Left renal cortex interstitium (tissue), 4 donors: Measurements from ENCODE around the gene TRAK1. TPM values are rescaled to one million over a fixed set of nuclear protein-coding genes. Genes with fewer than 3 reads are reported as not detected.

Experiments used
- DNase-seq, 4 donors: peaks; one replicate each; pipeline ENCODE4 v3.0.0-alpha.2; 2013; ENCODE audit warnings: low read depth in 4 of 4, low spot score in 2 of 4, missing footprints in 1 of 4
- polyA plus RNA-seq, 4 donors: library from polyadenylated mRNA; unstranded; fragments of 120-200 nt; gene quantifications; one replicate each; pipeline ENCODE4 v1.2.1, GENCODE V29; 2013; ENCODE audit not compliant: insufficient read length in 4 of 4

Gene TRAK1
- polyA plus RNA-seq, 4 donors = 43.2 to 52.5 (median 45.7) TPM

DNA sequence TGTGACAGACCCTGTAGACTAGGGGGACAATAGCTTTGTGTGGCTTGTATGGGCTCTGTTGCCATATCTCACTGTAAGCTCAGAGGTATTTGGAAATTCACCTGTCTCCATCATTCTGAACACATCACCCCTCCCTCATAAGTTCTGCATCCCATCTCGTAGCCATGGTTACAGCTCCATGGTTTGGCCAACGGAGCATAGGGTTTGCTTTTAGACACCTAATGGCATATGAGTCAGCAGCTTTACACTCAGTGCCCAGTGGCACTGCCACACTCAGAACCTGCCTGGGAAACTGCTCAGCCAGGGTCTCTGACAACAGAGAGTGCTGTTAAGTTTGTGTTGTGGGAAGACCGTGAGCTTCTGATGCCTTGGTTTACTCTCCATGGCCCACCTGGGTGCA lies 107.6 kb downstream of the TRAK1 start:
- DNase-seq = no peak

DNA sequence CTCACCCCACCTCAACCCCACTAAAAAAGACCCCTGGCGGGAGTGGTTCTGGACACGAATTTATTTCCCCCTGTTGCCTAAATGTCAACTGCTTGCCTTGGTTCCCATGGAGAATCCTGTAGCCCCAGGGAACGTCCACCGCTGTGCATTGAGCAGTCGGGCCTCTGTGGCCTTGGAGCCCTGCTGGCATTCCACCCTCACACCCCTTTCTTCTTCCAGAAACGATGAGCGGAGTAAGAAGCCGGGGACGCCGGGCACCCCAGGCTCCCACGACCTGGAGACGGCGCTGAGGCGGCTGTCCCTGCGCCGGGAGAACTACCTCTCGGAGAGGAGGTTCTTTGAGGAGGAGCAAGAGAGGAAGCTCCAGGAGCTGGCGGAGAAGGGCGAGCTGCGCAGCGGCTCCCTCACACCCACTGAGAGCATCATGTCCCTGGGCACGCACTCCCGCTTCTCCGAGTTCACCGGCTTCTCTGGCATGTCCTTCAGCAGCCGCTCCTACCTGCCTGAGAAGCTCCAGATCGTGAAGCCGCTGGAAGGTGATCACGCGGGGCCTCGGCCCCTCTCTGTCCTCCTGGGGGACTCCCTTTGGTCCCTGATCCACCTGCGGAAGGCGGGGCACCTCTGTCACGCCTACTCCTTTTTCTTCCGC lies 111.2 kb downstream of the TRAK1 start:
- no peak for DNase-seq

DNA sequence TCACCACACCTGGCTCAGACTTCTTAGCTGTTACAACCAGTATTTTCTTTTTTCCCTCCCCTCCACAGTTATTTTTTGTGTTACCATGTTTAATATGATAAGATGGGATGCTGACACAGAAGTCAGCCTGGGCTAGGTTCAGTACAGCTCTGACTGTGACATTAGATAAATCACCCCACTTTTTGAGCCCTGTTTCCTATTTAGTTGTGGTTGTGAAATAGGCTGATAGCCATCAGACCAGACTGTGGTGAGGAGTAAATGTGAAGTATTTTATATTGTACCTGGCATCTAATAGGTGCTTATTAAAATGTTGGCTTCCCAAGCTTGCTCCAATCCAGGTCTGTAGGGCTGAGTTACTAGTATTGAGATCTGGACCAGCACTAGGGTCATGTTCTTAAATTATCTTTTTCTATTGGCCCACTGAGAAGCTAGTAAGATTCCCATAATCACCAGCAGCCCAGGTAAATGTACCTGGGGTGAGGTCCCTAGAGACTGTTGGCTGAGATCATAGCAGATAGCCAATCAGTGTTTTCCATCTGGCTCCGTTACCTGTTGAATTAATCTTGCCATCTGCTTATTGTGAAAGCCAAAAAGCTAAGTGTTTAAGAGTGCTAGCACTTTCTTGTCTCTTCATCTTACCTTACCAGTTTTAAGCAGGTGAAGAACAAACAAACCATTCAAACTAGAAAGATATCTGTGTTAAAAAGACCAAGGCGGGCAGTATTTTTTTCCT lies 113.9 kb downstream of the TRAK1 start:
- no peak for DNase-seq

DNA sequence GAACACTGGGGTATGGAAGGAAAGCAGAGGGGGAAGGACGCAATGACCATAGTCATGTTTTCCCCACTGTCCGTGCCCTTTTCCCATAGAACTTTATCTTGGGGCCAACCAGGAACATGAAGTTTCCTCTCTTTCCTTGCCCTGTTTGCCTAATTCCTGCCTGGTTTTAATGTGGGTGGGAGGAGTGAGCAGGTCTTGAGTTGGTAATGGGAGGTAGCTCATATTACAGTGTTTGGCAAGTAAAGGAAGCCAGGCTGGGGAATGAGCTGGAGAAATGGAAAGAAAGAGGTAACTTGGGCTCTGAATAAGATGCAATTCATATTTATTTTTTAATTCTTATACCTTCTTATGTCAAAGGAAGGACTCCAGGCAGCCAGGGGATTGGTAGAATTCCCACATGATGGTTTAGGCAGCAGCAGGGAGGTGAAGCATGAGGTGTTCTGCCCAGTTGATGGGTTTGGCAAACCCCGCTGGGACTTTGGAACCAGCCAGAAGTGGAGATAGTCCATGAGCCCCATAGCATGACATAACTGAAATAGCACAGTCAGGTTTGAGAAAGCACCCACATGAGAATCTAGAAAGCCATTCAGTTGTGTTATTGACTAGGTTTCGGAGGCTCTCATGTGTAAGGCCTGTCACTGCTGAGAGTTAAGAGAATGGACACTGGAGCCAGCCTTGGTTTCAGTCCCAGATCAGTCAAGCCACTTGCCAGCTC lies 114.8 kb downstream of the TRAK1 start:
- DNase-seq = no peak

DNA sequence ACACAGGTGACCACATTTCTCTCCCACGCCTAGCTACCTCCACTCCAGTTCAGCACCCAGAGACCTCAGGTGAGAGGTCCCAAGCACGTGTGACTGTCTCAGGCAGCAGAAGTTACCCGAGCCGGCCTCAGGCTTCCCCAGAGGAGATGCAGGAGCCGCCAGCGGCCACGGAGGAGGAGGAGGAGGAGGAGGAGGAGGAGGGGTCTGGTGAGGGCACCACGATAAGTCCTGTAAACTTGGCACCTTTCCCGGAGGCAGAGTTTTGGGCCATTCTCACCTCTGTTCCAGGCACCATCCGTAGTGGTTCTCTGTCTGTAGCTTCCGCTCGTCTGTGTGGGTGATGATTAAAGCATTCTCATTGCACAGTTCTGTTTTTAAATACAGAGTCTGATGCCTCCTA lies 118.8 kb downstream of the TRAK1 start:
- DNase-seq = no peak

DNA sequence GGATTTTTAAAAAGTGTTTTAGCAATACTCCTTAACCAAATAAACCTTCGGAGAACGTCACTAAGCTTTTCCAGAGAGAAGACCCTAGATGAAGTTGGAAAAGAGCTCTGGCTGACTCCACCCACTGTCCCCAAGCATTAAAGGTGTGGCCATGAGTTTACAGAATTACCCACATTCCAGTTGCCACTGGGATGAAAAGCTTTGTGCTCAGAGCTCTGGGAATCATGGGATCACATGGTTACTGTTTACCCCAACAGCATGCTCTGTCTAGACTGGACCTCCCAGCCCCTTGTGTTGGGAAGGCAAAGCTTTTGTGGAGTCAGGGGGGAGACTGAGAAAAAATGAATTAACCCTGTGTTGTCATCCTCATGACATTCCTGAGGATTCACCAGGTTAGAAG lies 119.6 kb downstream of the TRAK1 start:
- DNase-seq = no peak

DNA sequence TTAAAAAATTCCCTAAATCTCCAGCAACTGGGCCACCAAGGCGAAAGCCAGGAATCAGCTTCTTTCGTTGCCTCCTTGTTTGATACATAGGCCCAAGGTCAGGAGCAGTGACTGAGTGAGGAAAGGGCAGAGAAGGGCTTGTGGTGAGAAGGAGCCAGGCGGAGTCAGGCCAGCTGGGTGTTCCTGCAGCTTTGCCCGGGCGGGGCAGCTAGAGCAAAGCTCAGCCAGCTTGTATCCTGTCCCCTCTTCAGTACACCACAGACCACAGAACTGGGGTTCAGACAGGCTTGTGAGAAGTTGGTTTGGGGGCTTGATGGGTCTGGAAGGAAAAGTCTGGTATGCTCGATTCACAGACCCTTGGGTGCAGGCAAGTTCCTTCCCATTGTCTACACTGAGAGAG lies 122.3 kb downstream of the TRAK1 start:
- no peak for DNase-seq

DNA sequence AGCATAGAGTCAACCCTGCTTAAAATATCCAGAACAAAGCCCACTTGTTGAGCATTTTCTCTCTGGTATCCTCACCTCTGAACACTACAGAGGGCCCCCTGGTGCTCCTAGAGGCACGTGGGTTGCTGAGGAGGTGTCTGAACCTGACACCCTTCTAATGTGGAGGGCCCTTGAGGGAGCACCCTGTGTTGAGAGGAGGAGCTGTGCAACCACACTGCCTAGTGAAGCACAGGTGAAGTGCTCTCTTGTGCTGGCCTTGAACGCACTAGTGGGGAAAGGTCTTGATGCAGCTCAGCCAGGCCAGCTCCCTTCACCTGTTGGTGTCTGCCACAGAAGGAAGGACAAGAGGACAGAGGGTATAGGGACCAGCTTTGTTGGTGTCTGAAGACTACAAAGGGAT lies 122.9 kb downstream of the TRAK1 start:
- DNase-seq = no peak

DNA sequence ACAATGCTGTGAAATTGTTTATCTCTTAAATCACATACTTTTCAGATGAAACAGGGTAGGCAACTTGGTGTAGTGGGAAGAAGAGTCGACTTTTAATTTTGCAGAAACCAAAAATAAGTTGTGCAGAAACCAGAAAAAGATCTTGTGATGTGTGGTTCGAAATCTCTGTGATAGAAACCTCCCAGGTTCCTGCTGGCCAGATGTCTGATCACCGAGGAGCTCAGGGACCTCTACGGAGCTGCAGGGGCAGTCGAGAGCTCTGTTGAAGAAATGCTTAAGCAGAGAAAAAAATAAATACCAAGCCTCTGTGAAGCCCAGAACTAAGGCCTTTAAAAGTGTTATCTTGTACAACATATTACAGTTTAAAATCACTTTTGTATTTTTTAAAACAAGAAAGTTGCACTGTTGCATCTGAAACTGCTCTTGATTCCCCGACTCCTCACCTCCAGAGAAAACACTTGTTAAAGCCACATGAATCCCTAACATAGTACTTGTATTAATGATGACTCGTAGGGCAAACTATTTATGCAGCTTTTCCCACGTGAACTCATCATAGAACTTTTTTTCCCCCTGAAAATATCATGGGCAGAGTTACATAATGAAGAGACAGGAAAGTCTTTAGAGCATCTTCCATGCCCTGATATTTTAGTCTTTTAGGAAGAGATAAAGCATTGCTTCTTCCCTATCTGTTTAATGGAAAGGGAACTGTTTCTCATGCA lies 123.6 kb downstream of the TRAK1 start:
- no peak for DNase-seq

DNA sequence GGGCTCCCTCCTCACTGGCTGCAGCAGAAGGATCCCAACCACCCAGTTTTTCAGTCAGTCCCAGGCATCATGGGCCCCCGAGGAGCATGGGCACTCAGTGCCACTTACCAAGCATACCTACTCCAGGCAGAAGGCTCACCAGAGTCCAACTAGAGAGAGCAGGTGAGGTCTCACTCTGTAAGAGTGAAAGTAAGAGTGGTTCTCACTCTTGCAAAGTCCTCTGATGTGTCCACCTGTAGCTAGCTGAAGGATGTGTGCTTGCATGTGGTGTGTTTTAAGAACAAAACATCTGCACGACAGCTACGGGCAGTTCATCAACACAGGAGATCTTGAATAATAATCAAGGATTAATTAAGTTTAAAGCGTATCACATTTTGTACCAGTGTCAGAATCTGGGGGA lies 125.1 kb downstream of the TRAK1 start:
- no peak for DNase-seq

DNA sequence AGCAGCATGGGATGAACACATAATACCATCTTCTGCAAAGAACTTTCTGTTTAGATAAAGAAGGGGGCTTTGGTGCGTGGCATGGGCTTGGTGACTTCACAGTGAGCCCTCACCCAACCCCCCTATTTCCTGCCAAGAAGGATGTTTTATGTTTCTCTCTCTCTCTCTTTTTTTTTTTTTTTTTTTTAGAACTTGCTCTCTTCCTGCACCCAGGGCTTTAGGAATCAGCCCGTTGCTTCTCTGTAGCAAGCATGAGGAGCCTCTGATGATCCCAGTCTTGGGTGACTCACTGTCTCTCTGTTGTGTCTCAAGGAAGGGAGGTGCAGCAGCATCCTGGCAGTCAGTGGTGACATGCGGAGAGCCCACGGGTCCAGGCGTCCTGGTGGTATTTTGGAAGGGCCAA lies 125.8 kb downstream of the TRAK1 start:
- no peak for DNase-seq

DNA sequence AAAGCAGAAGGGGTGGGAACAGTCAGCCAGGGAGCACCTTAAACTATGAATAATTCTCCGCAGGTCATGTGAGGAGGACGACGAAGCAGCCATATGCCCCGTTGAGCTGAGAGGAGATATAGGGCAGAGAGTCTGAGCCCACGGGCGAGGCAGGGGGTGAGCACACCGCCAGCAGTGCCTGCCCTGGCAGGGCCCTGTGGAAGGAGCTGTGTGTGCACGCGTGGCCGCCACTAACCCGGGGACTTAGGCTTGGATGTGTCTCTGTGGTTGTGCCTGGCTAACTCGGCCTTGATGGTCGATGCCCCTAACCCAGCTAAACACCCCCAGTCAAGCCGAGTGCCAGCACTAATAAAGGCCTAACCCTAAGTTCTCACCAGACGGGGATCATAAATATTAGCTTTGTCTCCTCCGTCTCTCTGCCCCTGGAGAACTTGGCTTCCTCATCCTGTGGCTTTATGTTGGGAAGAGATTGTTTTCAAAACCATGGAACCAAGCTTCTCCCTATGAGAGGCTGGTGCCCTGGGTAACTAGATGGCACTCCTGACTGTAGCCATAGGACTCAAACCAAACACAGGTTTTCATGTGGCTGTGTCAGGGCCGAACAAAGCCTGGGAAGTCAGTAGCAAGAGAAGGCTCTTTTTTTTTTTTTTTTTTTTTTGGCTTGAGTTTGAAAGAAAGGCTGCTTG lies 129.4 kb downstream of the TRAK1 start:
- no peak for DNase-seq

DNA sequence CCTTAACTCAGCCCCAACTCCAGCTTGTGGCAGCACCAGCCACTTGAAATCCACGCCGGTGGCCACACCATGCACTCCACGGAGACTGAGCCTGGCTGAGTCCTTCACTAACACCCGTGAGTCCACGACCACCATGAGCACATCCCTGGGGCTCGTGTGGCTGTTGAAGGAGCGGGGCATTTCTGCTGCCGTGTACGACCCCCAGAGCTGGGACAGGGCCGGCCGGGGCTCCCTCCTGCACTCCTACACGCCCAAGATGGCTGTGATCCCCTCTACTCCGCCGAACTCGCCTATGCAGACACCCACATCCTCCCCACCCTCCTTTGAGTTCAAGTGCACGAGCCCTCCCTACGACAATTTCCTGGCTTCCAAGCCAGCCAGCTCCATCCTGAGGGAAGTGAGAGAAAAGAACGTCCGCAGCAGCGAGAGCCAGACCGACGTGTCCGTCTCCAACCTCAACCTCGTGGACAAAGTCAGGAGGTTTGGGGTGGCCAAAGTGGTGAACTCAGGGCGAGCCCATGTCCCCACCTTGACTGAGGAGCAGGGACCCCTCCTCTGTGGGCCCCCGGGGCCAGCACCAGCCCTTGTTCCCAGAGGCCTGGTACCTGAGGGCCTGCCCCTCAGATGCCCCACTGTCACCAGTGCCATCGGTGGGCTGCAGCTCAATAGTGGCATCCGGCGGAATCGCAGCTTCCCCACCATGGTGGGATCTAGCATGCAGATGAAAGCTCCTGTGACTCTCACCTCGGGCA lies 132.0 kb downstream of the TRAK1 start:
- no peak for DNase-seq

DNA sequence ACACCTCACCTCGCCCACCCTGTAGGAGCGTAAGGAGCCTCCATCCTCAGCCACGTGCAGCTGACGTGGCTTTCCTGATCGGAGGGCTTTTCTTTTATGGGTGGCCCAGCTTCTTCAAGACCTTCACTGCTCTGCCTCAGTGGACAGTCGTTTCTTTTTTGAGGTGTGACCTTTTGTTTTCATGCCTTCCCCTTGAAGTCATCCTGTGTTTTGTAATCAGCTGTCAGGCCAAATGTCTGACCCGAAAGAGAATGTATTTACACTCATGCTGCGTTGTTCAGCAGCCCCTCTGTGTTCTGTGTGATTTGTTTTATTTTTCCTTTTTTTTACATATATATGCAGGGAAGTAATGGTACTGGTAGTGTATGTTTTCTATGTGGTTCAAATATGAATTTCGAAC lies 133.0 kb downstream of the TRAK1 start:
- DNase-seq = no peak

DNA sequence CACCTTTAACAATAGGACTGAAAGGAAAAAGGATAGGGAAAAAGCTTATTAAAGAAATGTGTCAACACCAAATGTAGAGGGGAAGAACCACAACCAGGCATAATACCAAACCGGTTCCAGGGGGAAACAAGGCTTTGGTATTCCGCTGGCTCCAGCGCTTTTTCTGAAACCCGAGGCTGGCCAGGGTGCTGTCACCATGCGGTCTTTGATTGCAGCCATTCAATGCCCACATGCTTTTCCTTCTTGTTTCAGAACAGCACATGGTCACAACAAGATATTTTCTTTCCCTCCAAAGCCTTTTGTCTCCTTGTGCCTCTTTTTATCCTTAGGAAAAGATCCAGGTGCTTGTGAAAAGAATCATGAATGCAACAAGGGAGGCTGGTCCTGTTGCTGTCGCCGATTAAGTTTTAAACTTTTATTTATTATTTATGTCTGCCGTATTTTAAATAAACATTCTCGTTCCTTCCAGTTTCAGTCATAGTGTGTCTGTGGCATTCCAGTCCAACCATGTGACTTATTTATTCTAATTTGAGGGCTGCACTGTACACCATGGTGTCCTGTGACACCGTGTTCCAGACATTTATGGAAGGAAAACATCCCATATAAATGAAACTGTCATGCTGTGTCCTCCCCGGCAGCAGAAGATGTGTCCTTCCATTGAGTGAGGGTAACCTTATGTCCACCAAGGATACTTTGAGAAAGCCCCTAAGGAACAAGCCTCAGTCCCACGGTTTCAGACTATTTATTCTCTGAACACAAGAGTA lies 133.7 kb downstream of the TRAK1 start:
- no peak for DNase-seq

DNA sequence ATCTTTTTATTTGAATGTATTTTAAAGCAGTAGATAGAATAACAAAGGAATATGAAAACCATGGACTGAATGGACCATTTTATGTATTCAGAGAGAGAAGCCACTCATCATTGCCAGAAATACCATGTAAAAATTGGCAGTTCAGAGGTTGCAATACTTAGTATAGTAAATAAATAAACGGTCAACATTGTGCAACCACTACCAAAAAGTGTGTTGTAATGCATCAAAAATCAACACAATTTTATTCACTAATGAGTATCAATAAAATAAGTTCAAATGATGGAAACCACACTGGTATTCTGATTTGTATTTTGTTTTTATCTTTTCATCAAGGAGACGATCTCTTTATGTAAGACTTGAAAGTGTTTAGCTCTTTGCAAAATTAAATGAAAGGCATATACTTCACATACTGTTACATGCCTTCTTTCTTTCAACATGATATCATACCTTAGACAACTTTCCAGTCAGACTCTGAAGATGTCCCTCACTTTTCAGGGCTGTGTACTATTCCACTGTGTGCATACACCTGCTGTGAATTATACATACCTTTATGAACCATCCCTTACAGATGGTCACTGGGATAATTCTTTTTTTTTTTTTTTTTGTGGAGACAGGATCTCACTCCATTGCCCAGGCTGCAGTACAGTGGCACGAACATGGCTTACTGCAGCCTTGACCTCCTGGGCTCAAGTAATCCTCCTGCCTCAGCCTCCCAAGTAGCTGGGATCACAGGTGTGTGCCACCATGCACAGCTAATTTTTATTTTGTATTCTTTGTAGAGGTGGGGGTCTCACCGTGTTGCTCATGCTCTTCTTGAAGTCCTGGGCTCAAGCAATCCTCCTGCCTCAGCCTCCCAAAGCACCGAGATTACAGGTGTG lies 134.6 kb downstream of the TRAK1 start:
- no peak for DNase-seq

DNA sequence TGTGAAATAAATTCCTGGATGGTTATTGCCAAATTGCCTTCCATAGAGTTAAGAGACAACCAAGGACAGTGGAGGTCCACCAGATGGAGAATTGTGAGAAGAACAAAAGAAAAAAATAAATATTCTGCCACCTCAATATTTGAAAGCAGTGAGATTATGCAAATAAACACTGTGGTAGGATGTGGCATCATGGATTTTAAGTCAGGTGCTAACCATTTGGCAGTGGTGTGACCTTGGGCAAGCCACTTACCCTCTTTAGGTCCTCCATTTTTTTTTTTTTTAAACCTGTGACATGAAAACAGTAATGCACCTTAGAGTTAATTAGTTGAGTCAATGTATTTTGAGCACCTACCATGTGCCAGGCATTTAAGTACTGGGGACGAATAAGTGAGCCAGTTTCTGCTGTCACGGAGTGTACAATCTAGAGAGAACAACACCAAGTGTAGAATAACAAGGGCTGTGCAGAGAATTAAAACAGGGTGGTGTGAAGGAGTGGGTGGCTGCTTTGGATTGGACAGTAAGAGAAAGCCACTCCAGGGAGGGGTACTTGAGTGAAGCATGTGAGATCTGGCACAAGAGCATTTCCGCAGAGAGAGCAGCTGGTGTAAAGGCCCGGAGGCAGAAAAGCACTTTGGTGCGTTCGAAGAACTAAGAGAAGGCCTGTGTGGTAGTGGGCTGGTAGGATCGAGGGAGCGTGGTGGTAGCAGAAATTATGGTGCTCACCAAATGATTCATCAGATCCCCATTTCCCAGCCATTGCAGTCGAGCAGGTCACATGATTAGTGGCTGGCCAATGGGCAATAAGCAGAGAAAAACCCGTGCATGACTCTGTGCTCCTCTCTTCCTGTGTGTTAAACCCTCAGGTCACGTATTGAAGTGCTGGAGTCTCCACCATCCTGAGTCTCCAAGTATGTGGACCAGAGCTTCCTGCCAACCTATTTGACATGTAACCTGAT lies 135.6 kb downstream of the TRAK1 start:
- DNase-seq = no peak
